HG03432 (cell line): ENCODE results near the gene EVL.

Source experiments
- ATAC-seq: cut with Tn5 transposase; IDR thresholded peaks from one replicate; pipeline ENCODE4 v1.9.1; 2021; ENCODE audit warnings: mild to moderate bottlenecking, moderate library complexity; ENCODE audit not compliant: unreplicated experiment

Gene EVL

DNA sequence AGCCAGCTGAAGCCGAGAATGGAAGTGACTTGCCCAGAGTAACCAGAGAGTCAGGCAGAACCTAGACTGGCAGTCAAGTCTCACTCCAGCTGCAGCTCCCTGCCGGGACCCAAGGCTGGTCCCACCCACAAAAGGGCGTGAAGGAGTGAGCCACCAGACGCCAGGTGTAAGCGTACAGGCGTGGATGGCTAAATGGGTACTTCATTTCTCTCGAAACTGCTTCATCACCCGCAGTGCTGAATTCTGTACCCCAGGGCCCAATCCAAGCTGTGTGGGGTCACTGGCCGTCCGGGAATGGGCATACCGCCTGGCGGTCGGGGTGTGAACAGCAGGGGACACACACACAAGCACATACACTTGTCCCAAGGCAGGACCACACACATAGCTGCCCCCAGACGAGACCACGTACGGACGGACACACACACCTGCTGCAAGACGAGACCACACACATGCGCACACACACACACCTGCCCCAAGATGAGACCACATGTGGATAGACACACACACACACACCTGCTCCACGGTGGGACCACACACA is 59.4 kb downstream of the EVL start:
- ATAC-seq: no peak

DNA sequence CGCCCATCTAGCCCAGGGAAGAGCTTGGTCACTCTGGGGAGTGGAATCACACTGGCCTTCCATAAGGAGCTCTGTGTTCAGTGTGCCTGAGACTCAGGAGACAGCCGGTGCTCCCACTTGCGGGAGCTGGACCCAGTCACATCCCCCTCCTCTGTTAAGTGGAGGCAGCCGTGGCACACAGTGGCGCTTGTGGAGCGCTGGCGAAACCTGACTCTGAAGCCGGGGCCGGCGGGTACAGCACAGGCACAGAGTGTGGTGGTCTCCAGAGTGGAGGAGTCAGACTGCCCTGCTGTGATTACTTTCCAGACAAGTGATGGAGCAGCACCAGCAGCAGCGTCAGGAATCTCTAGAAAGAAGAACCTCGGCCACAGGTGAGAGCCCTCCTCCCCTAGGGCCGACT is 61.2 kb downstream of the EVL start:
- ATAC-seq: no peak

DNA sequence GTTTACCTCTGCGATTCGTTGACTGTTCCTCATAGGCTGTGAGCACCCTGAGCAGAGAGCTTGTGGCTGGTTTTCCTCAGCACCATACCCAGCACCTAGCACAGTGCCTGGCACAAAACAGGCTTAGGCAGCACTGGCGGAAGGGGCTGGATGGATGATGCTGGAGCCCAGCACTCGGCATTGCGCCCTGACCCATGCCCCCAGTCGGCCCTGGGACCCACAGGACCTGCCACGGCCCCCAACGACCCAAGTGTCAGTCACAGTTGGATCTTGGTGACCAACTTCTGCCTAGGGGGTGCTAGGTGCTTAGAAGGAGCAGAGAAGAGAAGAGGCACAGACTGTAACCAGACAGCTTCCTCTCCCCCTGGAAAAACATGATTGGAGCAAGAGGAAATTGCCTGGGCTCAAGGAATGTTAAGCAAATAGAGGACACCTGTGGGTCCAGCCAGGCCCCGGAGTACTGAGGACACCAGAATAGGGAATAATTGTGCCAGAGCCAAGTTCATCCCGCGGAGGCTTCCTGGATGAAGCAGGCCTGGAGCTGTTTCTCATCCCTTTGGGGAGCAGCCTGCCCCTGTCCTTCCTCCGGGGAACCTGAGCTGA is 62.7 kb downstream of the EVL start:
- no peak for ATAC-seq

DNA sequence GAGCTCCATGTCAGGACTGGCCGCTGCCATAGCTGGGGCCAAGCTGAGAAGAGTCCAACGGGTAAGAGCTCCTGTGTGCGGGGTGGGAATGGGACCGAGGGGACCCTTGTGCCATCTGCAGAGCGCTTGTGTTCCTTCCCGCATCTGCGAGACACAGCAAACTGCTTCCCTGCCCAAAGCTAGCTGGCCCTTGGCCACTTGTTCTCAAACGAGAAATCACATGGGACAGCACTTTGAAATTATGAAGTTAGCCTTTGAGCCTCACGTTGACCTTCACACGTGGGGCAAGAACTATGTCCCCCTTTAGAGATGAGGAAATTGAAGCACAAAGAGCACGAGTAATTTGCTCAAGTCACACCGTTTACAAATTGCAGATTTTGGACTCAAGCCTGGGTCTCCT is 63.5 kb downstream of the EVL start:
- no peak for ATAC-seq

DNA sequence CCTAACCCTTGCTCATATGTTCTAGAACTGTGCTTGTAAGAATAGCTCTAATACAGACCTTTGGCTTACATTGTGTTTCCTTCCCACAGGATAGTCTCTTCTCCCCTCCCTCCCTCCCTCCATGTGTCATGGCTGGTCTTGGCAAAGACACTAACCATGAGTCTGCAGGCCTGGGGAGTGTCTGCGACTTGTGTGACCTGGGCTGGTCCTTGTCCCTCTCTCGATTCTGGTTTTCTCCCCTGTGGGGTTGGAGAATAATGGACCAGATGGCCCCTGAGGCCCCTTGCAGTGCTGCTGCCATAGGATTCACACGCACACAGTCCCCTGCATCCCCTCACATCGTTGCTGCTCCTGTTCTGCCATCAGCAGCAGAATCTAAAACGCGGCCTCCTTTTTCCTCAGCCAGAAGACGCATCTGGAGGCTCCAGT is 64.0 kb downstream of the EVL start:
- ATAC-seq: no peak

DNA sequence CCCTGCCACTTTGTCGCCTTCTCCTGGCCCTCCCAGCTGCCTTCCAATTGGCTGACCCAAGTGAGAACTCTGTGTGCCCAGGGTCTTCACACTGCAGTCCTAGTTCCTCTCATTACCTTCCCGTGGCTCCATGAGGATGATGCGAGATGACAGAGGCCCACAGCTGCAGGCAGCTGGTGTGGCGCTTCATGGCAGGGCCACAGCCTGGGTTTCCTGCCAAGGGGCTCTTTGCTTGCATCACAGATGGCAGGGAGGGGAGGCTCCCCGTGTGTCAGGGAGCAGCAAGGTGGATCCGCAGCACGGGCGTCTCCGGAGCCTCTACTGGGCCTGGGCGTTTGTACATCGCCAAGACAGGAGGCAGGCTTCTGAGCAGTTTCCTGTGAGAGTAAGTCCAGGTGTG is 65.3 kb downstream of the EVL start:
- ATAC-seq: no peak

DNA sequence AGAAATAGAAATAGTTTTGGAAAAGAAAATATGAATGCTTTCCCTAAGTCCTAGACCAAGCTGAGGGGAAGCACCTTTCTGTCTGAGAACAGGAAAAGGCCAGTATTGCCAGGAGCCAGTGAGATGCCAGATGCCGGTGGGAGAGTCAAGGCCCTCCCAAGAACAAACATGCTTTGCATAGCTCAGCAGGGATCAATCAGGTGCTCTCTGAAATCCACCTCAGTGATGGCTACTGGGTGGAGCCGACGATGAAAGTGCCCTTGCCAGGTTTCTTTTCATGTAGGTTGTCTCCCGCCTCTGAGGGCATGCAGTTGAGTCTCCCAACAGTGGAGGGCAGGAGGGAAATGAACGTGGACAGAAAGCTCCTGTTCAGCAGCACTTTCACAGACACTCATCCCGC is 66.0 kb downstream of the EVL start:
- no peak for ATAC-seq

DNA sequence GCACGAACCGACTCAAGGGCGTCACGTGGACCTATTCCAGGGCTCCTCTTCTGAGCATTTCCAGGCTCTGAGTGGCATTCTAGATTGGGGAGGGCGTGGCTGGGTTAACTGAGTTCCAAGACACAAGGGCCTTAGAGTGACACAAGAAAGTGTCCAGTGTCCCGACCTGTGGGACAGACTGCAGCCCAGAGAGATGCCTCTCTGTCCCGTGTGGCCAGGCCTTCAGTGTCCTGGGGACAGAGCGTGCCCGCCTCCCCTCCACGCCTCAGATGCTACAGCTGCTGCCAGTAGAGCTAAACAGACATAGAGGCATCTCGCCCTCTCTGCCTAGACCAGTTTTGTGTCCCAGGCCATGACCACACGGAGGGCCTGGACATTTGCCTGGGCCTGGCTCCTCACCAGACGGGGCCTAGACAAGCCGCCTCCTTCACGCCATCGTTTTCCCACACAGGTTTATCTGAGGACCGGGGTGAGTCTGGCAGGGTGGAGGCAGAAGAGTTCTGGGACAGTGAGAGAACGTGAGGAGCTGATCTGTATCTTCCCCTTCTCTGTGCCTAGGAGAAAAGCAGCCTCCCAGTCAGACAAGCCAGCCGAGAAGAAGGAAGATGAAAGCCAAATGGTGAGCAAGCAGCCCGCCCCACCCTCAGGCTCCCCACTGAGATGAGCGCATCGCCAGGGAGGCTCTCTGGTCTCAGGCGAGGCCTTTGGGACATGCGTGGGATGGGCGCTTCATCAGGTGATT is 67.1 kb downstream of the EVL start:
- no peak for ATAC-seq

DNA sequence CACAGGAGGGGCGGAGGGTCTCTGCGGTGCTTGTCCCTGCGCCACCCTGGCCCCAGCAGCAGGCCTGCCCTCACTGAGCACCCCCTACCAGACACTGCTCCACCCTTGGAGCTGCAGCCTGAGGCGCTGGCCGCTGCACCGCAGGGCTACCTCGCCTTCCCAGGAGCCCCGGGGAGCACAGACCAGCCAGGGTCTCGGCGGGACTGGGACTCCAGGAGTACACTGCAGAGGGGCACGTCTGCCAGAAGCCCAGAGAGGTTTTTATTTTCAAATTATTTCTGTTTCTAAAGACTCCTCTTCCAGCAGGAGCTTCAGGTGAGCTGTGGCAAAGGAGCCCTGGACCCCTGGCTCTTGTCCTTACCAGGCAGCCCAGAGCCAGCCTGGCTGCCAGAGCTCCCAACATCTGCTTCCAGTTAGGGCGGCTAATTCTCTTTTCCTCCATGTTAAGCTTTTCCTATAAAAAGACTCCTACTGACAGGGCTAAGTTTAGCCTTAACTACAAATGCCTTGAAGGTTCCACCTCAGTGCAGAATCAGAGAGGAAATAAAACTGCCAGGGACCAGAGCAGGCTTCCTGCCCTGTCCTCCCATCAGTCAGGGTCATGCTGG is 67.8 kb downstream of the EVL start:
- no peak for ATAC-seq

DNA sequence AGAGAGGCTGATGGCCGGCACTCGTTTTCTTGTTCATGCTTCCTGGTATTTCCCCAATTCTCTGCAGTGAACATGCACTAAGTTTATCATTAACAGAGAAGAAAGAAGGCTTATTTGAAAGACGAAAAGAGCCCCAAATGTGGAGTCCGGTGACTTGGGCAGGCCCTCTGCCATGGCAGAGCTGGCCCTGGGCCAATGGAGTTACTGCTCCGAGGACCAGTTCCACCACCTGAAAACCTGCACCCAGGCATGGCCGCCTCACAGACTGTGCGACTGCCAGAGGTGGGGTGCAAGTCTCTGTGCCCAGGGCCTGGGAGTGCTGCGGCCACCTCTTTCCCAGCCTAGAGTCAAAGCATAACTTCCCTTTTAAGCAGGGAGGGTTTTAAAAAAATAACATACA is 69.4 kb downstream of the EVL start:
- ATAC-seq: no peak

DNA sequence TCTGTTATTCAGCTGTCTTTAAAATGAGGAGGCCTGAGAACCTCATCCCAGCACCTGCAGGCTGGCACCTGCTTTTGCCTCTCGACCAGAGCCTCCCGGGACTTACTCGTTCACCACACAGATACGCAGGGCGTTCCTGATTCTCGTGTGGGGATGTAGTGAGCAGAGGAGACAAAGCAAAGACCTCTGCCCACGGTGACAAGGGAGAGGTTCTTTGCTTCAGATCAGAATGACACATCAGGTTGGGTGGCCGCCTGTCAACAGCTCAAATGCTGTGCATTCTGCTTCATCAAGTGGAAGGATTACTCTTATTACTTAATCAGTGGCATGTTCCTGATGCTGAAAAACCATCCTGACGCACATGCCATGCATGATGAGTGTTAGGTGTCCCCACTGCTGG is 69.9 kb downstream of the EVL start:
- ATAC-seq: no peak

DNA sequence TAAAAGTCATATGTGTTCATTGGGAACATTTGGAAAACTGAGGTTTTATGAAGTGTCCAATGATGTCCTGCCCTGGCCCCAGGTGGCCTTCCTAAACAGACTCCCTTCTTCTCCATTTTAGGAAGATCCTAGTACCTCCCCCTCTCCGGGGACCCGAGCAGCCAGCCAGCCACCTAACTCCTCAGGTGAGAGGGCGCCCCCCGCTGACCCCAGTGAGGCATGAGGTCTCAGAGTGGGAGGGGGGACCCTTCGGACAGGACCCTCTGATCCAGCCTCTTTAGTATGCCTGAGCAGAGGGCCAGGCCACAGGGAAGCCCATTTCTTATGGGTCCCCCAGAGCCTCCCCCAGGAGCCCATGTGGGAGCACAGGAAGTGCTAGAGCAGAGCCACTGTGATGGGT is 70.6 kb downstream of the EVL start:
- no peak for ATAC-seq

DNA sequence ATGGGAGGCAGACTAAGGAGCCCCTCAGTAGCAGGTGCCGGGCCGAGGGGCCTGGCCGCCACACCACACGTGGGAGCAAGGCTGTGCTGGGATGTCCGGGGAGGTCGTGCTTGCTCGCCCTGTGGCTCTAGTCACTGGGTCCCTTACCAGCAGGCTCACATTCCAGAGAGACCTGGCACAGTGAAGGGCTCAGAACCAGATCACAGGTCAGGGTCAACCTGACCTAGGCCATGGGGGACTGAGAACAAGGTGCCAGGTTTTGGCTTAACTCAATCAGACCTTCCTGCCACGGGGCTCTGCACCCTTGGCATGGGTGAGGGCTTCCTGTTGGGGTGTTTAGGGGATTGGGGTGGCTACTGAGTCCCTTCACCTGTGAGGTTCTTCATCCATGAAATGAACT is 72.0 kb downstream of the EVL start:
- no peak for ATAC-seq

DNA sequence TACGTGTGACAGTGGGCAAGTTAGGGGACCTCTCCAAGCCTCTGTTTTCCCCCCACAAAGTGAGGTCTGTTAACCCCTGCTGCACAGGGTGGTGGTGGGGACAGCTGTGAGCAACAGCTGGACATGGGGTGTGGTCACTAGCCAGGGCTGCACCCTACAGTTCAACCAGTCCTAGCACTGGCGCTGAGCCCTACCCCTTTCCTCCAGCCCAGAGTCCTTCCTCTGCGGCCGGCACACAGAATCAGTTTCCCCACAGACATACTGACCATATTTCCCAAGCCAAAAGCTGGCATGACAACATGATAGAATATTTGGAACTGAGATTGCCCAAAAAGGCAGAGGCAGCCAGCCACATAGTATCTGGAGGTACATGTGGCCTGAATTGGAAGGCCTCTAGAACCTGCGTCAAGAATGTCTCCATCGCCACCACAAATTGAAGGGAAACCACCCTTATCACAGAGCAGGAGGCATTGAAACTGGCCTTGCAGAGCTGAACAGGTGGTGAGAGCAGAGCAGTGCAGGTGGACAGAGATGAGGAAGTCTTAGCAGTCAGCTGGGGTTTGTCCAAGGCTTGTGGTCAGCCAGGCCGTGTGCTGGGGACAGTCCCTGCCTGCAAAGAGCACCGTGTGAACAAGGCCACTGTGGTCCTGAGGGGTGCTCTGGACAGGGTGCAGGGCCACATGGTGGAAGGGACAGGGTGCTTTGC is 73.0 kb downstream of the EVL start:
- ATAC-seq: no peak

DNA sequence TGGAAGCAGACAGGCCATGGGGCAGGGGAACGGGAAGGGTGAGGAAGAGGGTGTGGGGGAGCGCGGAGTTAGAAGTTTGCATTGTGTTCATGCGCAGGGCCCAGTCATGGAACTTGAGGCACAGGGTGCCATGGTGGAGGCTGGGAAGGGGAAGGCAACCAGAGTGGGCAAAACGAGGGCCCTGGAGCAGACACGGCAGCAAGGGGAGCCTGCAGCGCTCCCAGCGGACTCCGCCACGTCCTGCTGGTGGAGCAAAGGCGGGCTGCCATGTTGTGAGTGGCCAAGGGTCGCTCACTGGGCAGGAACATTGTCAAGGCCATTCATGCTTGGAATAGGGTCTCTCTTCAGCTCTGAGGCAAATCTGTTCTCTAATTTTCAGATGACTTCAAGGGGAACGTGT is 73.7 kb downstream of the EVL start:
- ATAC-seq: no peak

DNA sequence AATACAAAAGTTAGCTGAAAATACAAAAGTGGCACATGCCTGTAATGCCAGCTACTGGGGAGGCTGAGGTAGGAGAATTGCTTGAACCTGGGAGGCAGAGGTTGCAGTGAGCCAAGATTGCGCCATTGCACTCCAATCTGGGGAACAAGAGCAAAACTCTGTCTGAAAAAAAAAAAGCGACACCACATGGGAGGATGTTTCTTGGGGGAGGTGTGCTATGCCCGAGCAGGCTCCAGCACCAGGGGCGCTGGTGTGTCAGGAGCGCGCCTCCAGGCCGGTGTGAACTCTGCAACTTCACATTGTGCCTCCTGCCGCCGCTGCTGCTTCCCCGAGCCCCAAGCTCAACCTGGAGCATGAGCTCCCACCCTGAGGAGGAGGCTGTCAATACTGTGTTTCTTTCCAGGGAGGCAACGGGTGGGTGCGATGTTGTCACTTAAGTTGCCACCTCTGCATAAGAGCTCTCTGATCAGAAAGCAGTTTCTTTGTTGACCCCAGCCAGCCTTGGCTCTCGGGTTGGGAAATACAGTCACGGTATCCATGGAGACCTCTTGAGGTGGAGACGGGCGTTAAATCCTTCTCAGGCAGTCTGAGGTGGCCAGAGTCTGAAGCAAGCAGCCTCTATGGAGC is 75.3 kb downstream of the EVL start:
- no peak for ATAC-seq

DNA sequence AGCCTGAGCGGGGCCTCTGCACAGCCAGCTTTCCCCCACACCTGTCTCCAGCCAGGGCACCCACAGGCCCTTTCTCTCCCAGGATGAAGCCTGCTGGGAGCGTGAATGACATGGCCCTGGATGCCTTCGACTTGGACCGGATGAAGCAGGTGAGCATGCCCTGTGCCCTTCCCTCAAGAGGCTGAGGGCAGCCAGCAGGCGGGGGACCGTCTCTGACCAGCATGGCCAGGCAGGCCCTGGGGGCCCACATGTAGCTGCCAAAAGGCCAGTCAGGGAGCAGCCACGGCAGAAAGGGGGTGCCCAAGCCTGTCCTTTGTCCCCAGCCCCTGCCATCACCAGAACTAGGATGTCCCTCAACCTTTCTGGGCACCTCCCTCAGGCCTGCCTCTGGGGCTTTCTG is 75.9 kb downstream of the EVL start:
- ATAC-seq: no peak

DNA sequence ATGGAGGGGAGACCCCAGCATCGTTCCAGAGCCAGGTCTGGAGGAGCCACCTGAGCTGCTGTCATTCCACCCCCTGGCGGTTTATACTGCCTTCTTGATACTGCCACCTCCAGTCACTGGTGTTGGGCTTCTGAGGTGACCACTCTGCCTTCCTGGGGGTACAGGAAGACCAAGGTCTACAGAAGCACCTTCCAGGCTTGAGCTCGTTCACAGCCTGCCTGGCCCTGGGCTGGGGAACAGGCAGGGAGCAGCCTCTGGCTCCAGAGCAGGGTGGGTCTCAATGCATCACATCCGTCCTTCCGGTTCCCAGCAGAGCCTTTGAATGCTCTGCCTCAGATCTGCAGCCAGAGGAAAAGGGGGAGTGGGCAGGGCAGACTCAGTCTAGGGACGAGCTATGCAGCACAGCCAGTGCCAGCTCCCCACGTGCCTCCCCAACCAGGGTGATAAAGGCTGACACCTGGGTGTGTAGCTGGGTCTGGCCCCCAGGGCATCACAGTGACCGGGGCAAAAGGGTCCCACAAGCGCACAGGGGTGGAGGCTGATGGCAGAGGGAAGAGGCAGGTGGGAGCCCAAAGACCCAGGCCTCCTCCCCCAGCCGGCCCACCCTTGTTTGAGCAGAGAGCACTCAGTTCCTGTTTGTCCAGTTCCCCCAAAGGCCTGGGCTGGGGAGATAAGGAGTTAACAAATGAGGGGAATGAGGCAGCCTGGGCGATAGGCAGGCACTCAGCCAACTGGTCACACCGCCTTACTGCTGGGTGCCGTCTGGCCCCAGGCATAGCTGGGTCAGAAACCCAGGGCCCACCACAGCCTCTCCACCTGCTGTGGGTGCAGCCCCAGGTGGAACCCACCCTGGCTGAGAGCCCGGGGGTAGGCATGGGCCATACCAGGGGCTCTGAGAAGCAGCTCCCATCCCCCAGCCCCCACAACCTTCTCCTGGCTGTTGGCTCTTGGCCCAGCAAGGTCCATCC is 77.1 kb downstream of the EVL start:
- ATAC-seq: no peak

DNA sequence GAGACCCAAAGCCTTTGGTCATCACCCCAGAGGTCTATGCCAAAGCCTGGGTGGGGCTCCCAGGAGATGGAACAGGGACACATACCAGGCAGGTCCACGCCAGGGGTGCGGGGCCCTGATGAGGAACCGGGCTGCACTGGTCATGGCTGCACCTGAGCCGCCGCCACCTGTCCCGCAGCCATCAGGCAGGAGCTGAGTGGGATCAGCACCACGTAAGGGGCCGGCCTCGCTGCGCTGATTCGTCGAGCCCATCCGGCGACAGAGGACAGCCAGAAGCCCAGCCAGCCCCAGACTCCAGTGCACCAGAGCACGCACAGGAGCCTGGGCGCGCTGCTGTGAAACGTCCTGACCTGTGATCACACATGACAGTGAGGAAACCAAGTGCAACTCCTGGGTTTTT is 78.3 kb downstream of the EVL start:
- ATAC-seq: no peak

DNA sequence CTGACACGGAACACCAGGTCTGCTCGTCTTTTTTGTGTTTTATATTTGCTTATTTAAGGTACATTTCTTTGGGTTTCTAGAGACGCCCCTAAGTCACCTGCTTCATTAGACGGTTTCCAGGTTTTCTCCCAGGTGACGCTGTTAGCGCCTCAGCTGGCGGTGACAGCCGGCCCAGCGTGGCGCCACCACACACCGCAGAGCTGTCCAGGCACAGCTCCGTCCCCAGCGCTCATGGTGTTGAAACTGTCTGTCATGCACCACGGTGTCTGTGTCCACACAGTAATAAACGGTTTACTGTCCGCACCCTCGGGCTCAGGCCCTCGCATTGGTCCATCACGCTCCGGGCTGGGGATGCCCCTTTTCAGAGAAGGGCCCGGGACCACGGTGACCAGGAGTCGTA is 78.7 kb downstream of the EVL start:
- ATAC-seq: no peak
